ENCODE data around the gene ERMARD.

The ERMARD gene

GRCh38 chr6:169802790-169803189 is 51.4 kb downstream of the ERMARD start:
- DNase-seq (ENCODE audit: low spot score), result no peak
- Histone ChIP-seq H3K4me3 (no peak overlapping the region), H3K27ac (no peak overlapping the region)
- no peak for TF ChIP-seq CTCF (IDR thresholded peaks at IDR 0.05)

DNA sequence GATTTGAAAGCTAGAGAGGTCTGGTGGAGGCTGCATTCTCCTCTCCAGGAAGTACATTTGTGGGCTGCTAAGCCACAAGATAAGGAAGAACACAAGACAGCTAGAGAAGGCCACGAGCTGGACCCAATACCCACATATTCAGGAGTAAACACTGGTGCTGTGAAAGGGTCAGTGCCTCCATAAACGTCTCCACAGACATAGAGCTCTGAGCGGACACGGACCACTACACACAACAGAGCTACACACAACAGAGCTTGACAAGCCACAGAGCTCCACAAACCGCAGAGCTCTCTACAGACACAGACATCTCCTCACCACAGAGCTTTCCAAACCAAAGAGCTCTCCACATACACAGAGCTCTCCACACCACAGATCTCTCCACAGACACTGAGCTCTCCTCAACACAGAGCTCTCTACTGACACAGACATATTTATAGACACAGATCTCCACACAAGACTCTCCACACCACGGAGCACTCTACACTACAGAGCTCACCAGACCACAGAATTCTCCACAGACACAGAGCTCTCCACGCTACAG is 51.9 kb downstream of the ERMARD start:
- H3K4me3 ChIP-seq, result no peak overlapping the region
- no peak overlapping the region for H3K27ac ChIP-seq
- TF ChIP-seq CTCF (IDR thresholded peaks at IDR 0.05), result no peak
- DNase-seq (ENCODE audit: low spot score), result no peak

GRCh38 chr6:169803816-169804340 is 52.5 kb downstream of the ERMARD start:
- H3K27ac ChIP-seq, result no peak overlapping the region
- H3K4me3 ChIP-seq, result no peak overlapping the region
- DNase-seq (ENCODE audit: low spot score), result no peak
- no peak for TF ChIP-seq CTCF (IDR thresholded peaks at IDR 0.05)

GRCh38 chr6:169804427-169804826 is 53.0 kb downstream of the ERMARD start:
- peak; percentile 56 for DNase-seq (ENCODE audit: low spot score)
- no peak for TF ChIP-seq CTCF (IDR thresholded peaks at IDR 0.05)
- no peak overlapping the region for H3K27ac ChIP-seq
- no peak overlapping the region for H3K4me3 ChIP-seq

DNA sequence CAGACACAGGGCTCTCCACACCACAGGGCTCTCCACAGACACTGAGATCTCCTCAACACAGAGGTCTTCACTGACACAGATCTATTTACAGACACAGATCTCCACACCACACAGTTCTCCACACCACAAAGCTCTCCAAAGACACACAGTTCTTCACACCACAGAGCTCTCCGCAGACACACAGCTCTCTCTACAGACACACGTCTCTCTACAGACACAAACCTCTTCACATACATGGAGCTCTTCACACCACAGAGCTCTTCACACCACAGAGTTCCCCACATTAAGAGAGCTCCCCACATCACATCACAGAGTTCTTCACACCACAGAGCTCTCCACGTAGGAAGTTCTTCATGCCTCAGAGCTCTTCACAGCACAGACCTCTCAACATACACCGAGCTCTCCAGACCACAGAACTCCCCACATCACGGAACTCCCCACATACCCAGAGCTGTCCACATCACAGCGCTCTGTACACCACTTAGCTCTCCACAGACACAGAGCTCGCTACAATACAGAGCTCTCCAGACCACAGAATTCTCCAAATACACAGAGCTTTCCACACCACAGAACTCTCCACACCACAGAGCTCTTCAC is 53.9 kb downstream of the ERMARD start:
- Histone ChIP-seq H3K27ac (no peak overlapping the region), H3K4me3 (no peak overlapping the region)
- DNase-seq (ENCODE audit: low spot score), result peak; percentile 46
- no peak for TF ChIP-seq CTCF (IDR thresholded peaks at IDR 0.05)

GRCh38 chr6:169806701-169807100 is 55.3 kb downstream of the ERMARD start:
- no peak overlapping the region for H3K4me3 ChIP-seq
- TF ChIP-seq CTCF (IDR thresholded peaks at IDR 0.05), result no peak
- no peak for DNase-seq (ENCODE audit: low spot score)
- H3K27ac ChIP-seq, result no peak overlapping the region

- TF ChIP-seq CTCF (IDR thresholded peaks at IDR 0.05), result no peak
- DNase-seq (ENCODE audit: low spot score), result no peak
- no peak overlapping the region for H3K4me3 ChIP-seq
- no peak overlapping the region for H3K27ac ChIP-seq
Measured at GRCh38 chr6:169807229-169807628, 55.8 kb downstream of the ERMARD start.
